GM19372 (cell line): ENCODE results near the gene PRIMPOL.
"Not testable (repeated sequence)": the region's sequence is repeated elsewhere in the genome, so short reads cannot be mapped to it uniquely, and the experiment has no call there.

Source experiments
- ATAC-seq: cut with Tn5 transposase; IDR thresholded peaks from one replicate; pipeline ENCODE4 v1.9.1; 2021; ENCODE audit warnings: mild to moderate bottlenecking, low read depth, moderate library complexity; ENCODE audit not compliant: unreplicated experiment

Gene PRIMPOL

GRCh38 chr4:184649026-184649970 is at the start of gene PRIMPOL, which contains the start of gene CASP3:
Gene PRIMPOL (plus strand): TSS chr4:184649738. CDS start chr4:184657141, 7,403 bp downstream.
Gene CASP3 (minus strand): TSS chr4:184649447. CDS start chr4:184638453, 10,994 bp downstream.
- ATAC-seq, result peak; percentile 81

GRCh38 chr4:184600982-184601381 is 48.6 kb upstream of the PRIMPOL start:
- not testable (repeated sequence) for ATAC-seq

DNA sequence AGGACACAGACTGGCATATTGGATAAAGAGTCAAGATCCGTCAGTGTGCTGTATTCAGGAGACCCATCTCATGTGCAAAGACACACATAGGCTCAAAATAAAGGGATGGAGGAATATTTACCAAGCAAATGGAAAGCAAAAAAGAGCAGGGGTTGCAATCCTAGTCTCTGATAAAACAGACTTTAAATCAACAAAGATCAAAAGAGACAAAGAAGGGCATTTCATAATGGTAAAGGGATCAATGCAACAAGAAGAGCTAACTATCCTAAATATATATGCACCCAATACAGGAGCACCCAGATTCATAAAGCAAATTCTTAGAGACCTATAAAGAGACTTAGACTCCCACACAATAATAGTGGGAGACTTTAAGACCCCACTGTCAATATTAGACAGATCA is 46.7 kb upstream of the PRIMPOL start:
- not testable (repeated sequence) for ATAC-seq

DNA sequence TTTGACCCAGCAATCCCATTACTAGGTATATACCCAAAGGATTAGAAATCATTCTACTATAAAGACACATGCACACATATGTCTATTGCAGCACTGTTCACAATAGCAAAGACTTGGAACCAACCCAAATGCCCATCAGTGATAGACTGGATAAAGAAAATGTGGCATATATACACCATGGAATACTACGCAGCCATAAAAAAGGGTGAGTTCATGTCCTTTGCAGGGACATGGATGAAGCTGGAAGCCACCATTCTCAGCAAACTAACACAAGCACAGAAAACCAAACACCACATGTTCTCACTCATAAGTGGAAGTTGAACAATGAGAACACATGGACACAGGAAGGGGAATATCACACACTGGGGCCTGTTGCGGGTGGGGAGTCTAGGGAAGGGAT is 42.1 kb upstream of the PRIMPOL start:
- not testable (repeated sequence) for ATAC-seq

GRCh38 chr4:184612074-184612473 is 37.5 kb upstream of the PRIMPOL start:
- ATAC-seq, result no peak

DNA sequence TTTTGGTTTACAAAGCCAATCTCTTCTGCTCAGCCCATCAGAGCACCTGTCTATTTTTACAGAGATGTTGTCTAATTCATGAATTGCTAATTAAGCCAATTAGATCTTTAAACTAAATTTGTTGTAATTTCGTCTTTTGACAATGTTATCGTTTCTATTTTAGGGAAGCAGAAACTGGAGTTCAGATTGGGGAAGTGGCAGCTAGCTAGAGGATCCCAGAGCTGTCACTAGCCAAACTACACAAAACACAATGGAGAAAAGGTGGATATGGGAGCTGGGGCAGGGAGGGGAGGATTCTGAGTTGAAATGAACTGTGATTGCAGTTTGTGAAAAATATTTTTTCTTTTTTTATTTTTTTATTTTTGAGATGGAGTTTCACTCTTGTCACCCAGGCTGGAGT is 36.1 kb upstream of the PRIMPOL start:
- ATAC-seq, result no peak

DNA sequence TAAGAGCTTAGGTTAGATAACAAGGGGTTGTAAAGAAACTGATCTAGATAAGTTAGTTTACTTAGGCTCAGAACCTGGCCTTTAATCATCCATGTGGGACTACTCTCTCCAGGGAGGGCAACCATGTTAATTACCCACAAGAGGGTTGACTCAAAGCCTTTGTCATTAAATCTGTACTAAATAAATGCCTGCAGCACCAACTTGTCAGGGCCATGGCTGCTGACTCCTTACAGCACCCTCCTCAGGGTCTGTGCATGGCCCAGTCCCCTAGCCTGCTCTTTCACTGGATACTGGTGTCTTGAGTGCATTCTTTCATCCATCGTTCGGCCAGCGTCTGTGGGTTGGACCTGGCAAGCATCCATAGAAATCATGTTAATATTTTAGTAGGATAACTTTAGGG is 35.0 kb upstream of the PRIMPOL start:
- no peak for ATAC-seq

- not testable (repeated sequence) for ATAC-seq
Measured at GRCh38 chr4:184616168-184616567, 33.4 kb upstream of the PRIMPOL start.

GRCh38 chr4:184616633-184617551 is 32.6 kb upstream of the PRIMPOL start:
- peak; percentile 76 for ATAC-seq

DNA sequence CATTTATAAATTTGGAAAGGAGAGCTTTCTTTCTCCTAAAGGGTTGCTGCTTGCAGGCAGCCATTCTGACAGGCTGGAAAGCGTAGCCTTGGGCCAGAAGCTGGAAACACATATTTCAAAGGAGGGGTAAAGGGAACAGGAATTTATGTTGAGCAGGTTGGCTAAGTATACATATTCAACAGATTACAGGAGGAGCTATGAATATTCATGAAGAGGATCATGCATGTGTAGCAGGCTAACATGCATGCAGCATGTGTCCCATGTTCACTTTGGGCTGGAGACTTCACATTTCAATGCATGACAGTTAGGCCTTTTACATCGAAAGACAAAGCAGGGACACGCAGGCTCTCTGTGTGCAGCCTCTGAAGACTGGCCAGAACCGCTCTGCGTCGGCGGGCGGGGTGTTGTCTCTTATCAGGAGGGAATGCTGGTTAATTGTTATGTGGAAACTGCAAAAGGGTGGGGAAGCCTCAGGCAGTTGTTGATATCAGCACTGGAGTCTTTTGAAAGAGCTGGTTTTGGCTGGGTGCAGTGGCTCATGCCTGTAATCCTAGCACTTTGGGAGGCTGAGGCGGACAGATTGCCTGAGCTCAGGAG is 31.8 kb upstream of the PRIMPOL start:
- no peak for ATAC-seq

GRCh38 chr4:184620212-184620867 is 29.2 kb upstream of the PRIMPOL start:
- no peak for ATAC-seq

- no peak for ATAC-seq
Measured at GRCh38 chr4:184621518-184621917, 28.0 kb upstream of the PRIMPOL start.

- not testable (repeated sequence) for ATAC-seq
Measured at GRCh38 chr4:184624504-184624903, 25.0 kb upstream of the PRIMPOL start.

DNA sequence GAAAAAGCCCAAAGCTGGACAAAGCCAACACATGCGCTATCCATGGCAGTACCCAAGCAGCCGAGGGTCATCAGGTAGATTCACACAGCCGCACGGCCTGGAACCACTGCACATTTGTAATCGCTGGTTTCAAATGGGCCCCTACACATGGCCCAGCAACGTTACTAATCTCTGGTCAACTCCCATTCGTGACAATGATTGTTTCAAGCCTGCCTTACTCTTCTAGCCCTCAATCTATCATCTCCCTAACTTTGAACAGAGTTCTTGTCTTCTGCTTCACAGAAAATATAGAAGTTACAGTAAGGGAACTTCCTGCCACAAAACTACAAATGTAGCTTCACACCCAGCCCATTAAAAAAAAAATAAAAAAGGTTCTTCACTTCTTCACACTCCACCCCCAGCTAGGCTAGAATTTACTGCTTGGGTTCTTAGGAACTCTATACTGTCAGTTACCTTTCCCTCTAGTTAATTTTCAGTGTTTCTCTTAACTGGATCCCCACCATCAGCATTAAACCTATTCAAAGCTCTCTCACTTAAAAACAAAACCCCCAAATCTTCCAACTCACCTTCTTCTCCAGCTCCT is 24.5 kb upstream of the PRIMPOL start:
- no peak for ATAC-seq

DNA sequence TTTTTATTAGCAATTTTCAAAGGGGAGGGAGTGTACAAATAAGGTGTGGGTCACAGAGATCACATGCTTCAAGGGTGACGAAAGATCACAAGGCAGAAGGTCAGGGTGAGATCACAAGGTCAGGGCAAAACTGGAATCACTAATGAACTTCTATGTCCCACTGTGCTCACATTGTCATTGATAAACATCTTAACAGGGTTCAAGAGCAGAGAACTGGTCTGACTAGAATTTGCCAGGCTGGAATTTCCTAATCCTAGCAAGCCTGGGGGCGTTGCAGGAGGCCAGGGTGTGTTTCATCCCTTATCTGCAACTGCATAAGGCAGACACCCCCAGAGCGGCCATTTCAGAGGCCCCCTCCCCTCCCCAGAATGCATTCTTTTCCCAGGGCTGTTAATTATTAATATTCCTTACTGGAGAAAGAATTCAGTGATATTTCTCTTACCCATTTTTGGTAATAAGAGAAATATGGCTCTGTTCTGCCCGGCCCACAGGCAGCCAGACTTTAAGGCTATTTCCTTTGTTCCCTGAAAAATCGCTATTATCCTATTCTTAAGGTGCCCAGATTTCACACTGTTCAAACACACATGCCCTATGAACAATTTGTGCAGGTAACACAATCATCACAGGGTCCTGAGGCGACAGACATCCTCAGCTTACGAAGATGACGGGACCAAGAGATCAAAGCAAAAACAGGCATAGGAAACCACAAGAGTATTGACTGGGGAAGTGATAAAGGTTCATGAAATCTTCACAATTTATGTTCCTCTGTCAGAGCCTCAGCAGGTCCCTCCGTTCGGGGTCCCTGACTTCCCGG is 23.5 kb upstream of the PRIMPOL start:
- not testable (repeated sequence) for ATAC-seq

DNA sequence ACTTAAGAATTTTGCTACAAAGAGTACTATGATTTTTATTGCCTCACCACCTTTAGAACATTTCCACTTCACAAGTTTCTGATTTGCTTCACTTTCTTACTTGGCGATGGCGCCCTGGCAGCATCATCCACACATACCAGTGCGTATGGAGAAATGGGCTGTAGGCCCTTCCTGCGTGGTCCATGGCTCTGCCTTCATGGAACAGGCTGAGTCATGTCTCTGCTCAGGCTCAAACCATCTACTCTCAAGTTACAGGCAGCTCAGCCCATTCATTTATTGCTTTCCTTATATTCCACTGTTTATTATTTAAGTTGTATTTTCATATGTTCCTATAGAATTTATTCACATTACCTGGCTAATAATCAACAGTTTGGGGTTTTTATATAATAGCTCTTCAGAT is 21.4 kb upstream of the PRIMPOL start:
- ATAC-seq, result no peak

DNA sequence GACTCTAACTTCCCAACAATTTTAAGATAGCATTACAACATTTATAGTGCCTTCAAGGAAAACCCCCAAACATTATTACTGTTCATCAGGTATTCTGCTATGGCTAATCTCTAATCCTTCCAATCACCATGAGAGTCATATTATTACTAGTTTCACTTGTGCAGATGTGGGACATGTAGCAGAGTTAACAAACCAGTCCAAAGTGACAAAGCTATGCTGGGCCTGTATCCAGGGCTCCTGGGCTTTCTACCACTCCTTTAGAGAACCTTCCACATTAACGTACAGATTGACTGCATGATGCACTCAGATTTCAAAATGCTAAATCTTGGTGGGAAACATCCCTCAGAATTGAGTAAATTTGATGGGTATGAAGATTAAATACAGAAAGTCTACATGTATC is 16.7 kb upstream of the PRIMPOL start:
- no peak for ATAC-seq

- no peak for ATAC-seq
Measured at GRCh38 chr4:184635381-184635780, 14.2 kb upstream of the PRIMPOL start.

DNA sequence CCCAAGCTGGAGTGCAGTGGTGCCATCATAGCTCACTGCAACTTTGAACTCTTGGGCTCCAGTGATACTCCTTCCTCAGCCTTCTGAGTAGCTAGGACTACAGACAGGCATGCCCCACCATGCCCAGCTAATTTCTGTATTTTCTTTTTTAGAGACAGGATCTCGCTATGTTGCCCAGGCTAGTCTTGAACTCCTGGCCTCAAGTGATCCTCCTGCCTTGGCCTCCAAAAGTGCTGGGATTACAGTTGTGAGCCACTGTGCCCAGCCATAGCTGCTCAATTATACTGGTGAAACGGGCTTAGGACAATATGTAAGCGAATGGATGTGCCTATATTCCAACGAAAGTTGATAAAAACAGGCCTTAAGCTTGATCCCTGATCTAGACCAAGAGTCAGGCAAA is 13.4 kb upstream of the PRIMPOL start:
- ATAC-seq, result no peak
